HG03558 (cell line): Measurements from ENCODE around the gene BBLN.

Source experiments
- ATAC-seq: cut with Tn5 transposase; IDR thresholded peaks from one replicate; pipeline ENCODE4 v1.9.1; 2021; ENCODE audit warnings: moderate number of reproducible peaks; ENCODE audit not compliant: unreplicated experiment; ENCODE audit errors: extremely low read depth

BBLN gene

DNA sequence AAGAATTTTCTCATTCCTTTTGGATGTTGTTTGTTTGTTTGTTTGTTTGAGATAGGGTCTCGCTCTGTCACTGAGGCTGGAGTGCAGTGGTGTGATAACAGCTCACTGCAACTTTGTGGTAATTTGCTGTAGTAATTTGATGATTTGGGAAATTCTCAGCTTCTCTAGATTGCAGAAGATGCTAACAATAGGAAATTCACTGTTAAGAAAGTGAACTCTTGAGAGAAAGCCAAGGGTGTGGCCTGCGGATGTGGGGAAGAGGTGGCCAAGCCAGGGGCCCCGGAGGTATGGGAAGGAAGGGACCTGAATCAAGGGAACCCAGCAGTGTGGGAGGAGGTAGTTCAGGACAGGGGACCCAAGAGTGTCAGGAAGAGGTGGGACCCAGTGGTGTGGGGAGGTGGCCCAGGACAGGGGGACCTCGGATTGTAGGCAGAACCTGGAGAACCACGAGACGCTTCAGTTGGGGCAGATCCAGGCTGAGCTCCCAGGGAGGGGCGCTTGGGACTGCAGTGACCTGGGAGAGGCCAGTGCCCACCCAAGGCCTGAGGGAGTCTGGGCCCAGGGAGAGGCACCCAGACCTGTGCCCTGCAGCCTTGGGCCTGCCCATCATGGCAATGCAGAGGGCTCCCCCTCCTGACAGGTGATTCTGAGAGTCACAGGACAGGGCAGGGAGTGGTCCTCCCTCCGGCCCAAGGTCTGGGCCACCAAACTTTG lies 16.4 kb upstream of the BBLN start:
- no peak for ATAC-seq

DNA sequence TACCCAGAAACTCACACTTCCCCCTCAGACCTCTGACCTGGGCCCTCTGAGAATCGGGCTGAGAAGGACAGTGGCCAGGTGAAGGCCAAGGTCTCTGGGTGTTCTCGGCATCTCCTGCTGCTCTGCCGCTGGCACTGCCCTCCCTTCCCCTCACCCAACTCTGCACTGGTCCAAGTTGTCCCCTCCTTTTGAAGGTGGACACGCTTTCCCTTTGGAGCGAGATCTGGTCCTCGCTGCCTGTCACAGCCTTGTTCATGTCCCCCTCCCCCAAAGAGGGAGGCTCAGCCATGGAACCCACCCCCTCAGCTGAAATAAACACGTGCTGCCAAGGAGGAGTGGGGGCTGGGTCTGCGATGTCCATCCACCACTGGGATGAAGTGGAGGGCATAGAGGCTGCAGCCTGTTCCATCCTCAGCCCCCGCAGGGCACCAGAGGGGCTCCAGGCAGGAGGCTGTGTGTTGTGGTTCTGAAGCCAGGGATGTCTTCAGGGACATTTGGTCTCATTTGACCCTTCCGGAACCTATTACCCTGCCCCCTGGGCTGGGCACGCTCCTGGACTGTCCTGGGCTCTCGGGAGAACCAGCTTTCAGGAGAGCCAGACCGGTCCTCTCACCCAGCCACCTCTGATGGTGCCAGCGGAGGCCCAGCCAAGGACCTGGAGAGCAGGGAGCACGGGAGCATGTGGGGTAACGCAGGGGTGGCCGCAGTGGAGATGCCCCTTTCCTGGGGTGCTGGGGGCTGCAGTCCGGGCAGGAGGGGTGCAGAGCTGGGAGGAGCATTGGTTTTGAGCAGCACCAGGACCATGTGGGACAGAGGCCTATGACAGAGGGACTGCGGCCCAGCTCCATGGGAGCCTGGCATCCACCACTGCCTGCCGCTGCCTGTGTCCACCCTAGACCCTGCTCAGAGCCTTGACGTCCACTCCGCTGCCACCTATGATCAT lies 15.6 kb upstream of the BBLN start:
- ATAC-seq, result no peak

DNA sequence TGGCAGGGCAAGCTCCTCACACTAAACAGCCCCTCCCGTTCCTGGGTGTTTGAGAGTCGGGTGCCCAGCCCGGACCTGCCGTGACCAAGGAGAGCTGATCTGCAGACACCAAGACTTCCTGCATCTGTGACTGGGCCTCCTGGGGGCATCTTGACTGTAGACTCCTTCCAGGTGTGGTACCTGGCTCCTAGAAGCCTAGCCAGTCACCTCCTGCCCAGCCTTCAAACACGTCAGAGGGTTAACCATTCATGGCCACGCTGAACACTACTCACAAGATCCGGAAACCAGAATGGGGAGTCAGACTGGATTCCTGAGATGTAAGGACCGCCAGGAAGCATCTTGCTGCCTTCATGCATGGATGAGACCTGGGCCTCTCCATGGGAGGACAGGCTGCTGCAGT lies 14.5 kb upstream of the BBLN start:
- no peak for ATAC-seq

DNA sequence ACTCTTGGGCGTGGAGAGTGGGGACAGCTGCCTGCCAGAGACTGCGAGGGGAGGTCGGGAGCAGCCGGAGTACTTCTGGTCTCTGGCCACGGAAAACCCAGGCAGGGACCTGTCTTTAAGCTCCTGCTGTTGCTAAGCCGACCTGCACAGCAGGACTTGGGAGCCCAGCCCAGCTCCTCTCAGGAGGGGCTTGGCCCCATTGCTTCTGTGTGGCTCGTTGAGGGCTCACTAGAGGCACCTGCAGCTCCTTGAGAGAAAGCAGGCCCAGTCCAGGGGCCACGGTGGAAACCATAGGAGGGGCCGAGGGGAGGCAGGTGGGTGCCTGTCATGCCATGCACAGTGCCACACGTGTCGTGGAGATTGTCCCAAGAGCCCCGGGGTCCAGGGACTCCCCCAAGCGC lies 14.1 kb upstream of the BBLN start:
- no peak for ATAC-seq

DNA sequence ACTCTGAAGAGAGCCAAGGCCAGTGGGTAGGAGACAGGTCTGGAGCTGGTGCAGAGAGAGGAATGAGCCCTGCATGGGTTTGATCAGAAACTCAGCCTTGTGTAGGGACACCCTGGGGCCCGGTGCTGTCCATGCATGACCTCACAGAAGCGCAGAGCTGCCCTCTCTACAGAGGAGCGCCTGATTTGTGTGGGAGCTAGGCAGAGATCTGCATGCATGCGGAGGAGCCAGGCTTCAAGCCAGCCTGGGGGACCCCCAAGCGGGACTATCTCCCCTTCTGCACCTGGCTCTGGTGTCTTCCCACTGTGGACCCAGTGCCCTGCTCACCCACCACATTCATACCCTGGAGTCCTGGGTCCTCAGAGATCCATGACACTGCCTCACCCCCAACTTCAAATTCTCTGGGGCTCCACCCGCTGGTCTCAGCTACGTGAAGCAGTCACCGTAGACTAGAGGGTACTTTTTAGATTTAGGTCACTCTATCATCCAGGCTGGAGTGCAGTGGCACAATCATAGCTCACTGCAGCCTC lies 13.4 kb upstream of the BBLN start:
- ATAC-seq, result no peak

DNA sequence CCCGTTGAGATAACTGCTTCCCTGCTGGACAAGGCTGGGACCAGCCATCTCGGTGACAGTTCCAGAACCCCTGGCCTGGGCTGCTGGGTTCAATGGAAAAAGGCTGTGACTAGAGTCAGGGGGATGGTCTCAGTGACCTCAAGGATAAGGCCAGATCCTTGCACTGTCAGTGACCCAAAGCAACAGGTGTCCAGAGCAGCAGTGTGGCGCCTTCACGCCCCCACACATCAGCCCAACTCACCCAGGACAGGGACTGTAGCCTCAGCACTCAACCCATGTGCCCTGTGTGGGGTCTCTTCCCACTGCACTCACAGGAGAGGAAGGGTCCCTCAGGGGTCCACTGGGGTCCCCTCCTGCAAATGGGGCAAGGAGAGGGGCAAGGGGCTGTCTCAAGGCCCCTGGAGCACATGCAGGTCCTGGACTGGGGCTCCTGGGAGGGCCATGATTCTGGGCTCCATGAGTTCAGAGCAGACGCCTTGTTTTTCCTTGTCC lies 11.5 kb upstream of the BBLN start:
- no peak for ATAC-seq

DNA sequence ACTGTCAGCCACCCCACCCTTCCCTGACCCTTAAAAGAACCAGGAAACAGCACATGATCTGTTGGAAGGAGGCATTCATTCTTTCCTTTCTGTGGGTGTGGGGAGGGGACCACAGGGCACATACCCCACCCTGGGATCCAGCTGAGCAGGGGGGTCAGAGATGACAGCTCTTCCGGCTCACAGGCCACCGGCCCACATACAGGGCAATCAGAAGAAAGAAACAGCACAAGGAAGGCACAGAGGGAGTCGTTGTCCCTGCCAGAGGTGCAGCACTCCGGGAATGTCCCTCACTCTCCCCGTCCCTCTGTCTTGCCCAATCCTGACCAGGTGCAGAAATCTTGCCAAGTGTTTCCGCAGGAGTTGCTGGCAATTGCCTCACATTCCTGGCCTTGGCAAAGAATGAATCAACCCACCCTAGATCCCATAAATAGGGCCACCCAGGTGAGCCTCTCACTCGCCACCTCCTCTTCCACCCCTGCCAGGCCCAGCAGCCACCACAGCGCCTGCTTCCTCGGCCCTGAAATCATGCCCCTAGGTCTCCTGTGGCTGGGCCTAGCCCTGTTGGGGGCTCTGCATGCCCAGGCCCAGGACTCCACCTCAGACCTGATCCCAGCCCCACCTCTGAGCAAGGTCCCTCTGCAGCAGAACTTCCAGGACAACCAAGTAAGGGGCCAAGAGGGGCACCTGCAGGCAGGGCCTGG lies 10.9 kb upstream of the BBLN start, which contains the start of gene LCN2:
LCN2 (plus strand) TSS at position 453 of the 701 bp plus-strand sequence; CDS start at position 526, 73 bp downstream.
- ATAC-seq, result no peak

DNA sequence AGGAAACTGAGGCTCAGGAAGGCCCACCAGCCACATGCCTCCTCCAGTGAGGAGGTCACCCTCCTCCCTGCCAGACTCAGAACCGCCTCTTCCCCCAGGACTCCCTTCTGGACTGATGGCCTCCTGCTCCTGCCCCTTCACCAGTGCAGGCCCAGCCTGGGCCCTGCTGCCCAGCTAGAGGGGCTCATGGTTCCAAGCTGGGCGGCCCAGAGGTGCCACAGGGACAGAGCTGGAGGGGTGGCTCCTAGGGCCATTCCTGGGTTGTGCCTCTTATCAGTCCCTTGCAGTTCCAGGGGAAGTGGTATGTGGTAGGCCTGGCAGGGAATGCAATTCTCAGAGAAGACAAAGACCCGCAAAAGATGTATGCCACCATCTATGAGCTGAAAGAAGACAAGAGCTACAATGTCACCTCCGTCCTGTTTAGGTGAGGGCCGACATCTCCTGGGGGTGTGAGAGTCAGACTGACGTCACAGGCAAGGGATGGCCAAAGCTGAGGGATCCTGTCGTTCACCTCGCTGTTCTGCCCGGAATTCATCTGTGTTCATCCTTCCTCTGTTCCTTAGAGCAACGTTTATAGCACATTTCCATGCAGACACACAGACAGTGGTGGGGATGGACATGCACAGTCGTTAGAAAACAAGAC lies 10.0 kb upstream of the BBLN start:
- no peak for ATAC-seq

DNA sequence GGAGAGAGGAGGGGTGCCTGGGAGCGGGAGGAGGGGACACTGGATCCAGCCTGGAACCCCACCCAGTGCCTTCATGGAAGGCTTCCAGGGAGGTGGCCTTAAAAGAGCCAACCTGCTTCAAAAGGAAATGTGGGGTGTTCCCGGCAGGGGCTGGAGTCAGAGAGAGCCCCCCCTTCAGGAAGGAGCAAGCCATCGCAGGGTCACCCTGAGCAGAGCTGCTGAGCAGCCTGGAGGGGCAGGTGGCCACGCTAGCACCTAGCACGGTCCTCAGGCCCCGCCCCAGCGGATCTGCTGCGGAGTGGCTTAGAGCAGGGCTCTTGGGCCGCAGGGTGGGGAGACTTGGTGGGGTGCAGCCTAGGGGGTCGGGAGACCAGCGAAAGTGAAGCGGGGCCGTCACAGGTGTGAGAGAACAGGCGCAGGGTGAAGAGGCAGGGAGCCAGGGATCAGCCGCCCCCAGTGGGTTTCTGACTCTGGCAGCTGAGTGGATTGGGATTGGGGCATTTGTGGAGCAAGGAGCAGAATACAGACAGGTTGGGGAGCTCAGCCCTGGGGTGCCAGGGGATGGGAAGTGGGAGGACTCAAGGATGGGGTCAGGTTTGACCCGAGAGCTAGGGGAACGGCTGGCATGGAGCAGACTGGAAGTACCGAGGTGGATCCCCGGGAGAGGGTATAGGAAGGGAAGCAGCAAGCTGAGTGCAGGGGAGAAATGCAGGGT lies 9.3 kb upstream of the BBLN start:
- no peak for ATAC-seq

DNA sequence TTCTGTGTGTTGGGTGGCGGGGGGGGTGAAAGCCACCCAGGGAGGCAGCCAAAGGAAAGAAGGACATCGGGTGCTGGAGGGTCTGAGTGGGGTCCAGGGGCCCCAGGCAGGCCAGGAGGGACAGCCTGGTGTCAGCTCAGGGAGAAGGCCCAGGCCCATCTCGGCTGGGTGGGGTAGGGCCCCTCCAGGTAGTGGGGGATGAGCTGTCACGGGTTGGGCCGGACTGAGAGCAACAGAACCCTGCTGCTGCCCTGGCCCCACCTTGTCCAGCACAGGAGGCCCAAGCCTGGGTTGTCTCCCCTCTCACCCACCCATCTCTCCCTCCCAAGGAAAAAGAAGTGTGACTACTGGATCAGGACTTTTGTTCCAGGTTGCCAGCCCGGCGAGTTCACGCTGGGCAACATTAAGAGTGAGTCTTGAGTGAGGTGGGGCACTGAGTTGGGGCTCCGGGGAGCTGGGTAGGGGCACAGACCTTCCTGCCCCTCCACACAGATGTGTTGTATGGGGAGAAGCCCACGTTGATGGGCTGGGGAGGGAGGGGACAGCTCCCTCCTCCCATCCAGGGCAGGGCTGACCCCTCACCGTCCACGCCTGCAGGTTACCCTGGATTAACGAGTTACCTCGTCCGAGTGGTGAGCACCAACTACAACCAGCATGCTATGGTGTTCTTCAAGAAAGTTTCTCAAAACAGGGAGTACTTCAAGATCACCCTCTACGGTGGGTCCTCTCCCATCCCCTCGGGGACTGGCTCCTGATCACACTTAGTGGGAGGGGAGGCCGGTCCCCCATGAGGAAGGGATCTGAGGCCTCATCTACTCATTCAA lies 8.5 kb upstream of the BBLN start:
- no peak for ATAC-seq

DNA sequence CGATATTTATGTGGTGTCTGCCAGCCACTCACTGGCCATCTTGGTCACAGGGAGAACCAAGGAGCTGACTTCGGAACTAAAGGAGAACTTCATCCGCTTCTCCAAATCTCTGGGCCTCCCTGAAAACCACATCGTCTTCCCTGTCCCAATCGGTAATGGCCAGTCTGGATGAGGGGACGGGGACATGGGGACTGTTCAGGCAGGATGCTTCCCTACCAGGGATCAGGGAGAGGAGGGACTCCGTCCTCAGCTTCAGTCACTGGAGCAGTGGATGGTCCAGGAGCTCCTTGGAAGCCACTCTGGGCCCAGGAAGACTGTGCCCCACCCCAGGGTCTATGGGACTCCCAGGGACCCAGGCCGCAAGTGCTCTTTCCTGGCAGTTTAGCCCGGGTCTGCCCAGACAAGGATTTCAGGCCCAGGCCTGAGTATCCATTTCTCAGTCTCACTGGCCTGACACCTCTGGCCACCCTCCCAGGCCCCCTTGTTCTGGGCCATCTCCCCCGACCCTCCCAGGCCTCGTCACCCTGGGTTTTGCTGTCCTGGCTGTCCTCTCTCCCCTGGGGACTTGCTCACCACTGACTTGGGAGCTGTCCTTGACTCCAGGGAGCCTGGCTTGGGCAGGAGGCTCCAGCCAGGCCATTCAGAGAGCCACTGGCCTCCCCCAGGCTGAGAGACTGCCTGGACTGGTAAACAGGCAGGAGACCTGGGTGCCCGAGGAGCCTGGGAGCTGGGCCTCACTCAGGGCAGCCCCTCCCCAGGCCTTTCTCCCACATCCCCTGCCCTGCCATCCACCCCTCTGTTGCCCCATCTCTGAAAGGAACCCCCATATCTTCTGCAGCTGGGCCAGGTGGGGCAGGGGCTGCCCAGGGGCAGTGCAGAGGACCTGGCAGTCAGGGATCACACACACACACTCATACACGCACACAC lies 7.7 kb upstream of the BBLN start:
- ATAC-seq, result no peak

DNA sequence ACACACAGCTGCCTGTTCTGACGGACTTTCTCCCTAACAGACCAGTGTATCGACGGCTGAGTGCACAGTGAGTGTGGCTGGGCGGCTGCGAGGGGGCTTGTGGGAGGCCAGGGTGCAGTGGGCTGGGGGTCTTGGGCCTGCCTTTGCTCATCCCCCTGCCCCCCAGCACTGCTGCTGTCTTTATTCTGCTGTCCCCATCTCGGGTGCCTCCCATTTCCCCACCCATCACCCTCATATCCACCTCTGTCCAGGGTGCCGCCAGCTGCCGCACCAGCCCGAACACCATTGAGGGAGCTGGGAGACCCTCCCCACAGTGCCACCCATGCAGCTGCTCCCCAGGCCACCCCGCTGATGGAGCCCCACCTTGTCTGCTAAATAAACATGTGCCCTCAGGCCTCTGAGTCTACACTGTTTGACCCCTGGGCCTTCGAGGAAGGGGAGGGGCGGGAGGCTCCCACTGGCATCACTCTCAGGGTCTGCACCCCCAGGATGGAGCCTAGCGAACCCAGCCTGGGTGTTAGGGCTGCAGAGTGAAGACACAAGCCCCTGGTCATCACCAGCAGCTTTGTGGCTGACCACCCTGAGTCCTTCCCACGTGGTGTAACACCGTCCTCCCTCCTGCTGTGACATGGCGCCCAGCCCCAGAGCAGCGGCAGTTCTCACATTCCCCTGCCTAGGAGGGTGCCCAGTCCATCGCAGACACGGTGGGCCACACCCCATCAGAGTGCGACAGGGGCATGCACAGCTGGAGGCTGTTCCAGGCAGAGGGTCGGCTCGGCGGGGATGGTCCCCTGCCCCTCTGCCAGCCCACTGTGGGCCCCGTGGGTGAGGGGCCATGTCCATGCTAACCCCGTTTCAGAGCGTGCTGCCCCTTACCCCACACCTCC lies 6.8 kb upstream of the BBLN start:
- ATAC-seq, result no peak

DNA sequence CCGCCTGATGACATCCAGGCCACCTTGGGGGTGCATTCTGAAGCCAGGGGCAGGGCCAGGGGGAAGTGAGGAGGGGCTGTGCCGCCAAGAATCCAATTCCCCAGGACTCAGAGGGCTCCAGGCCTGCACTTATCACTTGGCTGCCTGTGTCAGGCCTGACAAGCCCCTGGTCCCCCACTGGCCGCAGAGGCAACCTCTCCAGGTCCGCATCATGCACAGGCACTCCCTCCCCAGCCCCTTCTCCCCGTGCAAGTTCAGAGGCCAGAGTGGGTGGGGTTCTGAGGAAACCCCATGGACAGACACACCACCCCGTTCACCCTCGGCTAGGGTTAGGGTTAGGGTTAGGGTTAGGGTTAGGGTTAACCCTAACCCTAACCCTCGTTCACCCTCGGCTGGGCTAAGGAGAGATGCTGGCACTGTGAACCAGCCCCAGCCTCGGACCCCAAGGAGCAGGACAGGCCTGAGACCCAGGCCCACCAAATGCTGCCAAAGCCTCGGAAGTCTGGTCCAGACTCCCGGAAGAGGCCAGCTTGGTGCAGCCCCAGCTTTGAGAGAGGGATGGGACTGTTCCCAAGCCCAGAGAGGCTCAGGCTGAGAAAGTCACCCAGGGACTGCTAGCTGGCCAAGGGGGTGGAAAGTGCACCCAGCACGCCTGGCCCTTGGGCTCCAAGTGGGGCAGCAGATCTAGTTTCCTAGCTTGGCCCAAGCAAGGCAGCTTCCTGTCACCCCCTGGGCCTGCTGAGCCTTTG lies 5.9 kb upstream of the BBLN start:
- ATAC-seq, result no peak

DNA sequence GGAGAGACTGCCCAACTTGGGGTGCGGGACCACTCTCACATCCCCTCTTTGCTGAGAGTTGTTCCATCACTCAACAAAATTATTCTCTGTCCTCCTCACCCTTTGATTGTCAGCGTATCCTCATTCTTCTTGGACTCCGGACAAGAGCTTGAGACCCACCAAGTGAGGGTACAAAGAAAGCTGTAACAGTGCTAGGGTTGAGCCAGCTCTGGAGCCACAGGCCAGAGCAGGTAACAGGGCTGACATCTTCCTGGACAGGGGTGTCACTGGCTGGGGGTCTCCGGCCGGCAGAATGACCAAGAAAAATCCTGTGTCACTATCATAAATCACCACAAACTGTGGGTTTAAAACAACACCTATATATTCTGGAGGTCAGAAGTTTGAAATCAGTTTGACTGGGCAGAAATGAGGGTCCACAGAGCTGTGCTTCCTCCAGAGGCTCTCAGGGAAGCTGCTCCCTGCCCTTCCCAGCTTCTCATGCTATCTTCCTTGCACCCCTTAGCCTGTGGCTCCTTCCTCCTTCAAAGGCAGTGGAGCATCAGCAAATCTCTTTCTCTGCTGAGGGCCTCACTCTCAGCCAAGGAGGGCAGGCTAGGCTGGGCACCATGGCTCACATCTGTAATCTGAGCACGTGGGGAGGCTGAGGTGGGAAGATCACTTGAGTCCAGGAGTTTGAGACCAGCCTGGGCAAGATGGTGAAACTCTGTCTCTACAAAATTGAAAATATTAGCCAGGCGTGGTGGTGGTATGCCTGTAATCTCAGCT lies 4.1 kb upstream of the BBLN start:
- no peak for ATAC-seq

DNA sequence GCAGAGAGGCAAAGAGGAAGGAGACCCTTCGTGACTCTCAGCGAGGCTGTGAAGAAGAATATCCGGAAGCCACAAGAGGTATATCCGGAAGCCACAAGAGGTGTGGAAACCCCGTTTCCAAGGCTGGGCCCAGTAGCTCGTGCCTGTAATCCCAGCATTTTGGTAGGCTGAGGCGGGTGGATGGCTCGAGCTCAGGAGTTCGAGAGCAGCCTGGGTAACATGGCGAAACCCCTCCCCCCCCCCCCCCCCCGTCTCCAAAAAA lies 612 bp upstream of the BBLN start:
- ATAC-seq, result no peak
